Measurements from ENCODE around the gene CHST15.

- no peak for TF ChIP-seq CTCF (IDR thresholded peaks at IDR 0.05; ENCODE audit: insufficient read depth, low read length)
- TF ChIP-seq POLR2AphosphoS5 (IDR thresholded peaks at IDR 0.05; ENCODE audit: low read depth) = no peak
These were observed 8.7 kb downstream of the CHST15 start for GRCh38 chr10:124084708-124085107.
